ENCODE measurements around the gene THRB.

DNA sequence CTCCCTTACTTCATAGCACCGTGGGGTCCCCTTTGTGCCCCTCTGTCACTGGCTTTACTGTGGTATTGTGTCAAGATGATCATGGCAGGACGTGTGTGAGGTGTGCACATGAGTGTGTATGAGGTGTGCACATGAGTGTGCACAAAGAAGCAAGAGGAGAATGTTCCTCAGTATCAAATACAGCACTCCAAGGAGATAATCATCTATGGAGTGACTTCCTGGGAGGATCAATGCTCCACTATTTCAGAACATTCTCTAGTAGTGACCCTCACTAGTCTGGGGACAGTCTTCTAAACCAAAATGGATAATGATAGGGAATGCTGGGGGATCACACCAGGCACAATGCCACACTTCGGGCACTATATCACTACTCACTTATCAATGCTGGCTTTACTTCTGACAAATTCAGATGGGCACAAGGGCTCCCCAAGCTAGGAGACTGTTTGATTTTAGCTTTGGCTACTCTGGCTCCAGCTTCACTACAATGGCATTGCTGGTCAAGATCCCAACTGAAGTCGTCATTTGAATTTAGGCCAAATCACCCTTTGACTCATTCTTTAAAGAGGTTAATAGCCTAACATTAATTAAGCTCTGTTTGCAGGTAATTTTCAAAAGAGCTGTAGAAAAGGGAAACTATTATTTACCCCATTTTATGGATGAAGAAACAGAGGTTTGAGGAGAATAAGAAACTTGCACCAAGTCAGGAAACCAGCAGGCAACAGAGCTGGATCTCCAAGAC is 124.1 kb downstream of the THRB start:
- TF ChIP-seq ELF4 (CRISPR knock-in tag; IDR thresholded peaks at IDR 0.05; ENCODE audit: low read depth) (no peak), ESRRA (CRISPR knock-in tag; IDR thresholded peaks at IDR 0.05; ENCODE audit: borderline replicate concordance) (no peak), CTCF (IDR thresholded peaks at IDR 0.05) (no peak), ZNF281 (CRISPR knock-in tag; IDR thresholded peaks at IDR 0.05) (no peak), AFF4 (CRISPR knock-in tag; IDR thresholded peaks at IDR 0.05; ENCODE audit: borderline replicate concordance) (no peak), ZSCAN18 (CRISPR knock-in tag; IDR thresholded peaks at IDR 0.05) (no peak), TP53 (CRISPR knock-in tag; IDR thresholded peaks at IDR 0.05) (no peak), ATF3 (CRISPR knock-in tag; conservative IDR thresholded peaks at IDR 0.05) (no peak), CREB1 (CRISPR knock-in tag; IDR thresholded peaks at IDR 0.05) (no peak)
- TF ChIP-seq, protein P1, sequence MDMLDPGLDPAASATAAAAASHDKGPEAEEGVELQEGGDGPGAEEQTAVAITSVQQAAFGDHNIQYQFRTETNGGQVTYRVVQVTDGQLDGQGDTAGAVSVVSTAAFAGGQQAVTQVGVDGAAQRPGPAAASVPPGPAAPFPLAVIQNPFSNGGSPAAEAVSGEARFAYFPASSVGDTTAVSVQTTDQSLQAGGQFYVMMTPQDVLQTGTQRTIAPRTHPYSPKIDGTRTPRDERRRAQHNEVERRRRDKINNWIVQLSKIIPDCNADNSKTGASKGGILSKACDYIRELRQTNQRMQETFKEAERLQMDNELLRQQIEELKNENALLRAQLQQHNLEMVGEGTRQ (CRISPR knock-in tag; IDR thresholded peaks at IDR 0.05): no peak
- TF ChIP-seq, protein P2, sequence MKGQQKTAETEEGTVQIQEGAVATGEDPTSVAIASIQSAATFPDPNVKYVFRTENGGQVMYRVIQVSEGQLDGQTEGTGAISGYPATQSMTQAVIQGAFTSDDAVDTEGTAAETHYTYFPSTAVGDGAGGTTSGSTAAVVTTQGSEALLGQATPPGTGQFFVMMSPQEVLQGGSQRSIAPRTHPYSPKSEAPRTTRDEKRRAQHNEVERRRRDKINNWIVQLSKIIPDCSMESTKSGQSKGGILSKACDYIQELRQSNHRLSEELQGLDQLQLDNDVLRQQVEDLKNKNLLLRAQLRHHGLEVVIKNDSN (CRISPR knock-in tag; IDR thresholded peaks at IDR 0.05): no peak
